Mucosa of gallbladder (tissue), 1 donor: ENCODE results near the gene SH3RF3. TPM values are rescaled to one million over a fixed set of nuclear protein-coding genes. Genes with fewer than 3 reads are reported as not detected.

ENCODE experiments used
- DNase-seq: peaks from one replicate; pipeline ENCODE4 v3.0.0-alpha.2; 2020; ENCODE audit warnings: low spot score
- total RNA-seq: library from RNA; stranded (reverse); gene quantifications from one replicate; pipeline ENCODE4 v1.2.1, GENCODE V29; 2021
- donor health status: DM: no; HTN: no; CAD: no.

The SH3RF3 gene
- total RNA-seq, 1 donor from 2014 or later: 11.5 TPM

GRCh38 chr2:109285244-109285651 is 156.2 kb downstream of the SH3RF3 start:
- DNase-seq: no peak

GRCh38 chr2:109287413-109287812 is 158.4 kb downstream of the SH3RF3 start:
- no peak for DNase-seq

- no peak for DNase-seq
Observed at GRCh38 chr2:109287838-109288237, 158.8 kb downstream of the SH3RF3 start.

- DNase-seq: no peak
Observed at GRCh38 chr2:109288544-109289368, 159.8 kb downstream of the SH3RF3 start.

- DNase-seq: no peak
Observed at GRCh38 chr2:109289504-109290222, 160.7 kb downstream of the SH3RF3 start.

GRCh38 chr2:109290887-109291643 is 162.1 kb downstream of the SH3RF3 start:
- DNase-seq: no peak

GRCh38 chr2:109292386-109292785 is 163.4 kb downstream of the SH3RF3 start:
- no peak for DNase-seq

- no peak for DNase-seq
Observed at GRCh38 chr2:109293663-109294062, 164.7 kb downstream of the SH3RF3 start.

- DNase-seq: no peak
Observed at GRCh38 chr2:109294523-109294922, 165.5 kb downstream of the SH3RF3 start.

GRCh38 chr2:109295070-109295780 is 166.2 kb downstream of the SH3RF3 start:
- no peak for DNase-seq

- no peak for DNase-seq
Observed at GRCh38 chr2:109295781-109296117, 166.7 kb downstream of the SH3RF3 start.

- no peak for DNase-seq
Observed at GRCh38 chr2:109297566-109298490, 168.8 kb downstream of the SH3RF3 start.

GRCh38 chr2:109298851-109299250 is 169.8 kb downstream of the SH3RF3 start:
- no peak for DNase-seq

GRCh38 chr2:109299536-109299935 is 170.5 kb downstream of the SH3RF3 start:
- no peak for DNase-seq

GRCh38 chr2:109300582-109300981 is 171.6 kb downstream of the SH3RF3 start:
- DNase-seq: no peak

- no peak for DNase-seq
Observed at GRCh38 chr2:109301746-109302145, 172.7 kb downstream of the SH3RF3 start.

GRCh38 chr2:109302319-109302718 is 173.3 kb downstream of the SH3RF3 start:
- no peak for DNase-seq

- no peak for DNase-seq
Observed at GRCh38 chr2:109304242-109304641, 175.2 kb downstream of the SH3RF3 start.

- no peak for DNase-seq
Observed at GRCh38 chr2:109304731-109305470, 175.9 kb downstream of the SH3RF3 start.
